ENCODE measurements around the gene CELSR1.

- TF ChIP-seq CTCF (conservative IDR thresholded peaks at IDR 0.05 in 1 of 2, IDR thresholded peaks at IDR 0.05 in 1 of 2; ENCODE audit: low read depth in 1 of 2, low read length in 2 of 2) = no peak
- TF ChIP-seq EZH2 (IDR thresholded peaks at IDR 0.05; ENCODE audit: low read length, missing control alignments) = no peak
Measured at GRCh38 chr22:46465793-46466192, 71.6 kb downstream of the CELSR1 start.
